ENCODE results near the gene UBR3.
"Not testable (repeated sequence)": the region's sequence is repeated elsewhere in the genome, so short reads cannot be mapped to it uniquely, and the experiment has no call there.

UBR3 gene

GRCh38 chr2:169946092-169946491 is 118.8 kb downstream of the UBR3 start:
- DNase-seq (ENCODE audit: low read depth in 2 of 2, low spot score in 1 of 2): no peak

- no peak for DNase-seq (ENCODE audit: low read depth in 2 of 2, low spot score in 1 of 2)
Observed at GRCh38 chr2:169946546-169946945, 119.3 kb downstream of the UBR3 start.

- DNase-seq (ENCODE audit: low read depth in 2 of 2, low spot score in 1 of 2): no peak
Observed at GRCh38 chr2:169955940-169956339, 128.7 kb downstream of the UBR3 start.

GRCh38 chr2:169957219-169957618 is 130.0 kb downstream of the UBR3 start:
- DNase-seq (ENCODE audit: low read depth in 2 of 2, low spot score in 1 of 2): not testable (repeated sequence)

- DNase-seq (ENCODE audit: low read depth in 2 of 2, low spot score in 1 of 2): no peak
Observed at GRCh38 chr2:169961911-169962310, 134.7 kb downstream of the UBR3 start.

GRCh38 chr2:169963786-169964185 is 136.5 kb downstream of the UBR3 start:
- no peak for DNase-seq (ENCODE audit: low read depth in 2 of 2, low spot score in 1 of 2)

GRCh38 chr2:169964740-169965139 is 137.5 kb downstream of the UBR3 start:
- DNase-seq (ENCODE audit: low read depth in 2 of 2, low spot score in 1 of 2): no peak

GRCh38 chr2:169965495-169965894 is 138.2 kb downstream of the UBR3 start:
- no peak for DNase-seq (ENCODE audit: low read depth in 2 of 2, low spot score in 1 of 2)

GRCh38 chr2:169966454-169966853 is 139.2 kb downstream of the UBR3 start:
- no peak for DNase-seq (ENCODE audit: low read depth in 2 of 2, low spot score in 1 of 2)

- no peak for DNase-seq (ENCODE audit: low read depth in 2 of 2, low spot score in 1 of 2)
Observed at GRCh38 chr2:169968743-169969142, 141.5 kb downstream of the UBR3 start.

GRCh38 chr2:169975221-169975620 is 148.0 kb downstream of the UBR3 start:
- no peak for DNase-seq (ENCODE audit: low read depth in 2 of 2, low spot score in 1 of 2)

- DNase-seq (ENCODE audit: low read depth in 2 of 2, low spot score in 1 of 2): no peak
Observed at GRCh38 chr2:169976335-169976851, 149.1 kb downstream of the UBR3 start.

GRCh38 chr2:169977530-169977929 is 150.3 kb downstream of the UBR3 start:
- no peak for DNase-seq (ENCODE audit: low read depth in 2 of 2, low spot score in 1 of 2)

GRCh38 chr2:169978402-169979017 is 151.3 kb downstream of the UBR3 start:
- no peak for DNase-seq (ENCODE audit: low read depth in 2 of 2, low spot score in 1 of 2)

- DNase-seq (ENCODE audit: low read depth in 2 of 2, low spot score in 1 of 2): no peak
Observed at GRCh38 chr2:169979025-169979424, 151.8 kb downstream of the UBR3 start.

GRCh38 chr2:169980001-169980400 is 152.7 kb downstream of the UBR3 start:
- no peak for DNase-seq (ENCODE audit: low read depth in 2 of 2, low spot score in 1 of 2)

- no peak for DNase-seq (ENCODE audit: low read depth in 2 of 2, low spot score in 1 of 2)
Observed at GRCh38 chr2:169980643-169981042, 153.4 kb downstream of the UBR3 start.

- no peak for DNase-seq (ENCODE audit: low read depth in 2 of 2, low spot score in 1 of 2)
Observed at GRCh38 chr2:169982929-169983328, 155.7 kb downstream of the UBR3 start.

- no peak for DNase-seq (ENCODE audit: low read depth in 2 of 2, low spot score in 1 of 2)
Observed at GRCh38 chr2:169983506-169983905, 156.3 kb downstream of the UBR3 start.

- no peak for DNase-seq (ENCODE audit: low read depth in 2 of 2, low spot score in 1 of 2)
Observed at GRCh38 chr2:169984145-169984544, 156.9 kb downstream of the UBR3 start.

- no peak for DNase-seq (ENCODE audit: low read depth in 2 of 2, low spot score in 1 of 2)
Observed at GRCh38 chr2:169994752-169995151, 167.5 kb downstream of the UBR3 start.

- no peak for DNase-seq (ENCODE audit: low read depth in 2 of 2, low spot score in 1 of 2)
Observed at GRCh38 chr2:169997140-169997887, 170.1 kb downstream of the UBR3 start.

GRCh38 chr2:169999054-169999453 is 171.8 kb downstream of the UBR3 start:
- no peak for DNase-seq (ENCODE audit: low read depth in 2 of 2, low spot score in 1 of 2)
